ENCODE results near the gene P2RY2. TPM values are rescaled to one million over a fixed set of nuclear protein-coding genes. Genes with fewer than 3 reads are reported as not detected.
"Not testable (repeated sequence)": the region's sequence is repeated elsewhere in the genome, so short reads cannot be mapped to it uniquely, and the experiment has no call there.

The P2RY2 gene
- polyA plus RNA-seq, 2 of the 4 experiments (the other 2 are of a cell fraction) = 3.7 to 6.4 TPM

DNA sequence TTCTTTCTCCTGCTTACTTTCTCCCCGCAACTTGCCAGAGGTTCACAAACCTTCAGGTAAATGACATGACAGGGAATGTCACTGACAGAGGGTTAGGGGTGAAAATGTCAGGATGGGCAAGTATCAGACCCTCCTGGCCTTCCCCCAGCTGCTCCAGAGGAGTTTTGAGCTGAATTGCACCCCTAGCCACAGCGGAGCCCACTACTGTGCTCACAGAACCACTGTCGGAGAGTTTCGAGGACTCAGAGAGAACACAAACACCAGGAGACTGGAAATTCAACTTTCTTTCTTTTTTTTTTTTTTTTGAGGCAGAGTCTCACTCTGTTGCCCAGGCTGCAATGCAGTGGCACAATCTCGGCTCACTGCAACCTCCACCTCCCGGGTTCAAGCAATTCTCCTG is 21.5 kb upstream of the P2RY2 start:
- no peak for ATAC-seq
- no peak for FAIRE-seq
- Histone ChIP-seq H3K4me2 (no peak overlapping the region), H3K4me3 (no peak overlapping the region), H3K4me1 (peaks cover 60% of the 10 kb centered on the region), H3K9me3 (no peaks in the 10 kb centered on the region), H3K27ac (peak overlapping the region; percentile 36 to 67; a peak in 3 of 6 replicates)
- ChIA-PET CTCF (no interaction called here), POLR2A (no interaction called here)
- WGBS (ENCODE audit: missing lambda C conversion rate) = 96% methylated on average over 5 of the region's 6 CpGs
- TF ChIP-seq, protein P1, sequence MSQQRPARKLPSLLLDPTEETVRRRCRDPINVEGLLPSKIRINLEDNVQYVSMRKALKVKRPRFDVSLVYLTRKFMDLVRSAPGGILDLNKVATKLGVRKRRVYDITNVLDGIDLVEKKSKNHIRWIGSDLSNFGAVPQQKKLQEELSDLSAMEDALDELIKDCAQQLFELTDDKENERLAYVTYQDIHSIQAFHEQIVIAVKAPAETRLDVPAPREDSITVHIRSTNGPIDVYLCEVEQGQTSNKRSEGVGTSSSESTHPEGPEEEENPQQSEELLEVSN (IDR thresholded peaks at IDR 0.05; ENCODE audit: borderline replicate concordance, low read depth) = no peak
- no peak for TF ChIP-seq KDM1A (IDR thresholded peaks at IDR 0.05; ENCODE audit: low read depth)
- TF ChIP-seq, protein P2, sequence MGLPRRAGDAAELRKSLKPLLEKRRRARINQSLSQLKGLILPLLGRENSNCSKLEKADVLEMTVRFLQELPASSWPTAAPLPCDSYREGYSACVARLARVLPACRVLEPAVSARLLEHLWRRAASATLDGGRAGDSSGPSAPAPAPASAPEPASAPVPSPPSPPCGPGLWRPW (IDR thresholded peaks at IDR 0.05) = no peak
- TF ChIP-seq FOSL2 (IDR thresholded peaks at IDR 0.05) = no peak
- no peak for TF ChIP-seq FOSL2 (CRISPR knock-in tag; IDR thresholded peaks at IDR 0.05)
- no peak for TF ChIP-seq MAZ (IDR thresholded peaks at IDR 0.05; ENCODE audit: borderline replicate concordance, low read depth, low read length)
- no peak for TF ChIP-seq GATA3 (IDR thresholded peaks at IDR 0.05; ENCODE audit: borderline replicate concordance)
- TF ChIP-seq SMC3 (IDR thresholded peaks at IDR 0.05) = no peak
- no peak for TF ChIP-seq NFE2L2 (conservative IDR thresholded peaks at IDR 0.05; ENCODE audit: low read length)
- TF ChIP-seq HEYL (CRISPR knock-in tag; IDR thresholded peaks at IDR 0.05) = no peak
- TF ChIP-seq, protein P3, sequence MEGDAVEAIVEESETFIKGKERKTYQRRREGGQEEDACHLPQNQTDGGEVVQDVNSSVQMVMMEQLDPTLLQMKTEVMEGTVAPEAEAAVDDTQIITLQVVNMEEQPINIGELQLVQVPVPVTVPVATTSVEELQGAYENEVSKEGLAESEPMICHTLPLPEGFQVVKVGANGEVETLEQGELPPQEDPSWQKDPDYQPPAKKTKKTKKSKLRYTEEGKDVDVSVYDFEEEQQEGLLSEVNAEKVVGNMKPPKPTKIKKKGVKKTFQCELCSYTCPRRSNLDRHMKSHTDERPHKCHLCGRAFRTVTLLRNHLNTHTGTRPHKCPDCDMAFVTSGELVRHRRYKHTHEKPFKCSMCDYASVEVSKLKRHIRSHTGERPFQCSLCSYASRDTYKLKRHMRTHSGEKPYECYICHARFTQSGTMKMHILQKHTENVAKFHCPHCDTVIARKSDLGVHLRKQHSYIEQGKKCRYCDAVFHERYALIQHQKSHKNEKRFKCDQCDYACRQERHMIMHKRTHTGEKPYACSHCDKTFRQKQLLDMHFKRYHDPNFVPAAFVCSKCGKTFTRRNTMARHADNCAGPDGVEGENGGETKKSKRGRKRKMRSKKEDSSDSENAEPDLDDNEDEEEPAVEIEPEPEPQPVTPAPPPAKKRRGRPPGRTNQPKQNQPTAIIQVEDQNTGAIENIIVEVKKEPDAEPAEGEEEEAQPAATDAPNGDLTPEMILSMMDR (IDR thresholded peaks at IDR 0.05) = no peak
- TF ChIP-seq EHF (CRISPR knock-in tag; IDR thresholded peaks at IDR 0.05) = no peak
- TF ChIP-seq MAFK (IDR thresholded peaks at IDR 0.05; ENCODE audit: partially characterized antibody) = no peak
- no peak for TF ChIP-seq NPAS2 (CRISPR knock-in tag; IDR thresholded peaks at IDR 0.05; ENCODE audit: borderline replicate concordance)
- no peak for TF ChIP-seq TFCP2L1 (CRISPR knock-in tag; IDR thresholded peaks at IDR 0.05)
- TF ChIP-seq EP300 (IDR thresholded peaks at IDR 0.05) = no peak
- TF ChIP-seq HDAC2 (IDR thresholded peaks at IDR 0.05) = no peak
- TF ChIP-seq RARB (CRISPR knock-in tag; IDR thresholded peaks at IDR 0.05) = no peak
- DNase-seq (ENCODE audit: low read depth in 1 of 2, low spot score in 1 of 2) = no peak

DNA sequence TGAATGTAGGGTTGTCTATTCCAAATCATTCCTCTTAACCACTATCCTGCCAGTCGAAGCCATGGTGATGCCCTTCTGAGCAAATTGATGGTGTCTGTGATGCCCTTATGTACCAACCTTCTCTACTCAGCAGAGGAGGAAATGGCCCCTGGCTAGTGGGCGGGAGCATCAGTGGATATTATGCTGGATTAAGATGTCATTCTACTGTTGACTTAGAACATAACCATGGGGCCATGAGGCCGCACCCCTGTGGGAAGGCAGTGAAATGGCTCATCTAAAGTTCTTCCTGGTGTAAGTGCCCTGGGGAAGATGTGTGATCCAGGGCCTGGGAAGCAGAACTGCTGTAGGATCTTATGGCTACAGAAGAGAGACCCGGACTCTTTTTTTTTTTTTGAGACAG is 20.7 kb upstream of the P2RY2 start:
- ChIA-PET CTCF (no interaction called here), POLR2A (no interaction called here)
- Histone ChIP-seq H3K4me1 (peaks cover 57% of the 10 kb centered on the region), H3K27ac (peak overlapping the region; percentile 1 to 46; a peak in 3 of 6 replicates), H3K9me3 (no peaks in the 10 kb centered on the region), H3K4me3 (no peak overlapping the region), H3K4me2 (0 out of 3 replicates have a peak overlapping the region, but pooled peaks have one; percentile 7)
- WGBS (ENCODE audit: missing lambda C conversion rate) = 82% methylated on average over 4 of the region's 4 CpGs
- TF ChIP-seq EHF (CRISPR knock-in tag; IDR thresholded peaks at IDR 0.05) (no peak), CBX2 (IDR thresholded peaks at IDR 0.05; ENCODE audit: borderline replicate concordance, low read depth) (no peak)
- TF ChIP-seq, protein P4, sequence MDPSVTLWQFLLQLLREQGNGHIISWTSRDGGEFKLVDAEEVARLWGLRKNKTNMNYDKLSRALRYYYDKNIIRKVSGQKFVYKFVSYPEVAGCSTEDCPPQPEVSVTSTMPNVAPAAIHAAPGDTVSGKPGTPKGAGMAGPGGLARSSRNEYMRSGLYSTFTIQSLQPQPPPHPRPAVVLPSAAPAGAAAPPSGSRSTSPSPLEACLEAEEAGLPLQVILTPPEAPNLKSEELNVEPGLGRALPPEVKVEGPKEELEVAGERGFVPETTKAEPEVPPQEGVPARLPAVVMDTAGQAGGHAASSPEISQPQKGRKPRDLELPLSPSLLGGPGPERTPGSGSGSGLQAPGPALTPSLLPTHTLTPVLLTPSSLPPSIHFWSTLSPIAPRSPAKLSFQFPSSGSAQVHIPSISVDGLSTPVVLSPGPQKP (IDR thresholded peaks at IDR 0.05; ENCODE audit: low read depth, low read length) = no peak
- FAIRE-seq (no peak), ATAC-seq (no peak; a peak in 1 of 6 replicates), DNase-seq (ENCODE audit: low read depth in 1 of 2, low spot score in 1 of 2) (peak in 1 of 2 experiments; percentile 63)

DNA sequence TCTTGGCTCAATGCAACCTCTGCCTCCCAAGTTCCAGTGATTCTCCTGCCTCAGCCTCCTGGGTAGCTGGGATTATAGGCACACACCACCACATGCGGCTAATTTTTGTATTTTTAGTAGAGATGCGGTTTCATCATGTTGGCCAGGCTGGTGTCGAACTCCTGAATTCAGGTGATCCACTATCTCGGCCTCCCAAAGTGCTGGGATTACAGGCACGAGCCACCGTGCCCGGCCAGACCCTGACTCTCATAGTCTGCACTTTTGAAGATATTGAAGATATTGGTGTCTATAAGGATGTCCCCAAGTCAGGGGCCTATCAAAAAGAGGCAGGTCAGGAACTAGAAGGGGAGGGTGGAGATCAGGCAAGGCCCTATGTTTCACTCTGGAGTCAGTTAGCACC is 20.3 kb upstream of the P2RY2 start:
- Histone ChIP-seq H3K4me2 (0 out of 3 replicates have a peak overlapping the region, but pooled peaks have one; percentile 7), H3K27ac (peak overlapping the region; percentile 1 to 46; a peak in 3 of 6 replicates), H3K4me1 (peaks cover 53% of the 10 kb centered on the region)
- CTCF ChIA-PET; H3K9me3 ChIP-seq; H3K4me3 ChIP-seq; FAIRE-seq; ATAC-seq; POLR2A ChIA-PET; DNase-seq (ENCODE audit: low read depth in 1 of 2, low spot score in 1 of 2): not testable (repeated sequence)
- 99% methylated on average over 7 of the region's 7 CpGs for WGBS (ENCODE audit: missing lambda C conversion rate)

Data from A549 (cell line).